Loucy (cell line): ENCODE data around the gene NAA38.

ENCODE experiments used
- H2AFZ ChIP-seq: fragments of 200-600 bp; sonication (generic); 2 replicates; pipeline ENCODE4 v1.6.0; 2016; ENCODE audit warnings: antibody characterized with exemption, mild to moderate bottlenecking, low read length, moderate library complexity
- H3F3A ChIP-seq: fragments of 200-600 bp; 2 replicates; pipeline ENCODE4 v1.6.0; 2016; ENCODE audit warnings: antibody characterized with exemption, low read depth, mild to moderate bottlenecking
- H3K27me3 ChIP-seq: fragments of 200-600 bp; sonication (generic); 2 replicates; pipeline ENCODE4 v1.6.1; 2014; ENCODE audit warnings: low read length, mild to moderate bottlenecking; ENCODE audit not compliant: insufficient read depth, poor library complexity, severe bottlenecking
- H3K36me3 ChIP-seq: fragments of 200-600 bp; sonication (generic); 2 replicates; pipeline ENCODE4 v1.6.1; 2016; ENCODE audit warnings: low read length; ENCODE audit not compliant: insufficient read depth
- H3K4me1 ChIP-seq: fragments of 200-600 bp; sonication (generic); 2 replicates; pipeline ENCODE4 v1.5.1; 2014; ENCODE audit warnings: low read length, mild to moderate bottlenecking; ENCODE audit not compliant: insufficient read depth, poor library complexity, severe bottlenecking
- H3K4me2 ChIP-seq: fragments of 200-600 bp; sonication (generic); 2 replicates; pipeline ENCODE4 v1.6.0; 2014; ENCODE audit warnings: antibody characterized with exemption, low read length, low read depth, mild to moderate bottlenecking; ENCODE audit not compliant: poor library complexity, severe bottlenecking
- H3K4me3 ChIP-seq: fragments of 200-600 bp; sonication (generic); 2 replicates; pipeline ENCODE4 v1.5.1; 2014; ENCODE audit warnings: low read length, mild to moderate bottlenecking, mixed read lengths; ENCODE audit not compliant: poor library complexity, severe bottlenecking
- H3K79me2 ChIP-seq: fragments of 200-600 bp; sonication (generic); 2 replicates; pipeline ENCODE4 v1.6.1; 2014; ENCODE audit warnings: low read length; ENCODE audit not compliant: insufficient read depth
- H3K9ac ChIP-seq: fragments of 200-600 bp; sonication (generic); 2 replicates; pipeline ENCODE4 v1.6.0; 2014; ENCODE audit warnings: mild to moderate bottlenecking, low read depth, low read length, moderate library complexity; ENCODE audit not compliant: poor library complexity, severe bottlenecking
- H3K9me2 ChIP-seq: fragments of 200-600 bp; sonication (generic); replicated peaks from 2 replicates; pipeline ENCODE4 v1.6.1; 2016; ENCODE audit warnings: low read depth, low read length, mixed read lengths
- H3K9me3 ChIP-seq: fragments of 200-600 bp; sonication (generic); 2 replicates; pipeline ENCODE4 v1.6.1; 2014; ENCODE audit warnings: mild to moderate bottlenecking, antibody characterized with exemption, low read length, low read depth; ENCODE audit not compliant: insufficient read depth
- H4K20me1 ChIP-seq: fragments of 200-600 bp; sonication (generic); 2 replicates; pipeline ENCODE4 v1.6.0; 2014; ENCODE audit warnings: antibody characterized with exemption, low read length, mild to moderate bottlenecking; ENCODE audit not compliant: insufficient read depth, poor library complexity, severe bottlenecking
- EZH2phosphoT487 ChIP-seq: fragments of 200-600 bp; IDR thresholded peaks from 2 replicates; pipeline ENCODE4 v1.6.1; 2018; ENCODE audit warnings: antibody characterized with exemption, mild to moderate bottlenecking, moderate library complexity, borderline replicate concordance
- TF ChIP-seq, protein P1 (sequence below): fragments of 200-600 bp; sonication (generic); conservative IDR thresholded peaks from 2 replicates; pipeline ENCODE4 v1.5.1; 2014; ENCODE audit warnings: mild to moderate bottlenecking, antibody characterized with exemption, low read length

Gene NAA38

DNA sequence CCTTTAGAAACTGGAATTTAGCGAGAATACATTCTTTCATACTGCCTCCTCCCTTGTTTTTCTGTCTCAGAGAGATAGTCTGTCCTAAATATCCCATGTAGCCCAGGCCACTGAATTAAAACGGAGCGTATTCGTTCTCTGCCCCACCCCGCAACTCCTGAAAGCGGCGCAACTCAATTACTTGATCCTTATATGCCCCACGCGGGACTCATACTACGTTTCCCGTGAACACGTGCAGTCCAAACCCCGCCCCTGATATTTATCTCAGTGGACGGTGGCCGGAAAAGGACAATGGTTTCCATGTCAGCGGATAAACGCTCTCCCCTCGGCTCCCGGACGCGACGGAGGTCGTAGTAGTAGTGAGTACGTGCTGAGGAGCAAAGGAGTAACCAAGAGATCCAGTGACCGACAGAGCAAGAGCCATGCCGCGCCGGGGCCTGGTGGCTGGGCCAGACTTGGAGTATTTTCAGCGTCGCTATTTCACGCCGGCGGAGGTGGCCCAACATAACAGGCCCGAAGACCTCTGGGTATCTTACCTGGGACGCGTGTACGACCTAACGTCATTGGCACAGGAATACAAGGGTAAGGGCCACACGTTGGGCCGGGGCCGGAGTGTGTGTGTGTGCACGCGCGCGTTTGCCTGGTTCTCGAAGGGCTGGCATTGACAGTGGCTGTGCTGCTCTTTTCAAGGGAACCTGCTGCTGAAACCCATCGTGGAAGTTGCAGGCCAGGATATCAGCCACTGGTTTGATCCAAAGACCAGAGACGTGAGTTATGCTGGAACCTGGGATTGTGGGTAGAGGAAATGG lies 558 bp upstream of the NAA38 start, which contains the start of gene CYB5D1:
TSS of gene CYB5D1 (plus strand) at position 291 of the 809 bp plus-strand sequence. CDS start at position 423, 132 bp downstream.
- peaks cover 21% of the 10 kb centered on the region; the same call in 1 of the 2 replicates for H3K79me2 ChIP-seq

DNA sequence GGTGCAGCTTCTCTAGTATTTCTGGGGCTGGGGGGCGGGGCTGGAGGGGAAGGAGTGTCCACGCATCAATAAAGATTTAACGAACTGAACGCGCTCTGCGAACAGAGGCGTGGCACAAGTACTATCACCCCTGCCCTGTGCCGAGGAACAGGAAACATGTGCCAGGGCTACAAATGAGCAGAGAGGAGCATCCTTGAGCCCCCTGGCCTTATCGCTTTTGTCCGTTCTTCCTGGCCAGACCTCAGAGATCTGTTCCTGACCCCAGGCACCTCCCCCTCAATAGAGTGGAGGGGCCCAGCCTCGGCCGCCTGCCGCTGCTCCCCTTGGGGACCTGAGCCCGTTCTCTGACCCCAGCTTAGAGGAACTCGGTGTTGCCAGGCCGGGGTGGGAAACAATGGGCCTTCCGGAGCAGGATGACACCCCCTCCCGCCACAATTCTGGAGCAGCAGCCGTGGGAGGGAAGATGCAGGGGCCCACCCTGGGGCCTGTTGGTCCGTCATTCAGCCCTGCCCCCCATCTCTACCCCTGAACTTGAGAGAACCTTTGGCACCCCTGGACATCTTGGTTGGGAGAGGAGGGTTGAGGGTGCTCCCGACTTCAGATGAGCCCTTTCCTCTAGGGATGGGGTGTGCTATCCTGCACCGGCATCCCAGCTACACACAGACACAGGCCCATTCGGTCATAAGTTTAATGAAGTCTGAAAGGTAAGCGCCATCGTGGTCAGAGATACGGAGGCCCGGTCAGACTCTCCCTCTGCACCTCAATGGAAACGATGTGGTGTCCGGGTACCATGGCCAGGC lies 1.1 kb downstream of the NAA38 start:
- H2AFZ ChIP-seq: no peak overlapping the region
- H3K79me2 ChIP-seq: peaks cover 14% of the 10 kb centered on the region; the same call in 1 of the 2 replicates
- H4K20me1 ChIP-seq: peaks cover 9% of the 10 kb centered on the region
- H3F3A ChIP-seq: no peaks in the 10 kb centered on the region
- H3K4me3 ChIP-seq: peak overlapping the region; percentile 76
- H3K9me2 ChIP-seq: no peaks in the 10 kb centered on the region
- TF ChIP-seq, protein P1, sequence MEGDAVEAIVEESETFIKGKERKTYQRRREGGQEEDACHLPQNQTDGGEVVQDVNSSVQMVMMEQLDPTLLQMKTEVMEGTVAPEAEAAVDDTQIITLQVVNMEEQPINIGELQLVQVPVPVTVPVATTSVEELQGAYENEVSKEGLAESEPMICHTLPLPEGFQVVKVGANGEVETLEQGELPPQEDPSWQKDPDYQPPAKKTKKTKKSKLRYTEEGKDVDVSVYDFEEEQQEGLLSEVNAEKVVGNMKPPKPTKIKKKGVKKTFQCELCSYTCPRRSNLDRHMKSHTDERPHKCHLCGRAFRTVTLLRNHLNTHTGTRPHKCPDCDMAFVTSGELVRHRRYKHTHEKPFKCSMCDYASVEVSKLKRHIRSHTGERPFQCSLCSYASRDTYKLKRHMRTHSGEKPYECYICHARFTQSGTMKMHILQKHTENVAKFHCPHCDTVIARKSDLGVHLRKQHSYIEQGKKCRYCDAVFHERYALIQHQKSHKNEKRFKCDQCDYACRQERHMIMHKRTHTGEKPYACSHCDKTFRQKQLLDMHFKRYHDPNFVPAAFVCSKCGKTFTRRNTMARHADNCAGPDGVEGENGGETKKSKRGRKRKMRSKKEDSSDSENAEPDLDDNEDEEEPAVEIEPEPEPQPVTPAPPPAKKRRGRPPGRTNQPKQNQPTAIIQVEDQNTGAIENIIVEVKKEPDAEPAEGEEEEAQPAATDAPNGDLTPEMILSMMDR: no peak
- TF ChIP-seq EZH2phosphoT487: no peak
- peak overlapping the region; percentile 92 for H3K4me2 ChIP-seq
- no peaks in the 10 kb centered on the region for H3K9me3 ChIP-seq
- peaks cover 19% of the 10 kb centered on the region; the same call in 1 of the 2 replicates for H3K36me3 ChIP-seq
- H3K27me3 ChIP-seq: no peaks in the 10 kb centered on the region
- H3K9ac ChIP-seq: peak overlapping the region; percentile 71
- peaks cover 19% of the 10 kb centered on the region for H3K4me1 ChIP-seq

More for the DNA sequence above, 558 bp upstream of the NAA38 start, which contains the start of gene CYB5D1:
- peaks cover 3% of the 10 kb centered on the region; the same call in 1 of the 2 replicates for H3K36me3 ChIP-seq
- H4K20me1 ChIP-seq: peaks cover 5% of the 10 kb centered on the region
- no peaks in the 10 kb centered on the region for H3K27me3 ChIP-seq
- no peaks in the 10 kb centered on the region for H3K9me2 ChIP-seq
- peak within 1 kb of the TSS; percentile 92 for H3K4me2 ChIP-seq
- TF ChIP-seq, protein P1: no peak
- no peak for TF ChIP-seq EZH2phosphoT487
- H3K4me1 ChIP-seq: peaks cover 19% of the 10 kb centered on the region
- H3K9me3 ChIP-seq: no peaks in the 10 kb centered on the region
- peak within 1 kb of the TSS; percentile 96 for H2AFZ ChIP-seq
- peak within 1 kb of the TSS; percentile 71 for H3K9ac ChIP-seq
- no peaks in the 10 kb centered on the region for H3F3A ChIP-seq
- H3K4me3 ChIP-seq: peak within 1 kb of the TSS; percentile 76

DNA sequence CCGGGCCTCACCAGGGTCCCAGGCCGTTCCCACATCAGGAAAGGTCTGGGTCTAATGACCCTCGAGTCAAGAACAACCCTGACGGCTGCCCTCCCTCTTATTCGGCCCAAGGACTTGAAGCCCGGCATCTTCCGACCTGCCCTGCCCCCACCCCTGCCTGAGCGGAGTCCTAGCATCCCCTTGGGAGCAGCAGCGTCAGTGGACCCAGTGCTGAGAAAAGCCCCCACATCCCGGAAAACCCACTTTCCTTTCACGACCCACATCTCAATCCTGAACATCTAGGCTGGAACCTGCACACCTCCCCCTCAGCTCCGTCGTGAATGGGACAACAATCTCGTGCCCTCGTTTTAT lies 1.7 kb downstream of the NAA38 start:
- Histone ChIP-seq H2AFZ (no peak overlapping the region), H3K79me2 (peaks cover 14% of the 10 kb centered on the region; the same call in 1 of the 2 replicates), H3K9me2 (no peaks in the 10 kb centered on the region), H3K9me3 (no peaks in the 10 kb centered on the region), H3K9ac (no peak overlapping the region), H3K27me3 (no peaks in the 10 kb centered on the region), H3K36me3 (peaks cover 25% of the 10 kb centered on the region; the same call in 1 of the 2 replicates), H3F3A (no peaks in the 10 kb centered on the region), H3K4me3 (no peak overlapping the region), H4K20me1 (peaks cover 11% of the 10 kb centered on the region), H3K4me2 (no peak overlapping the region), H3K4me1 (peaks cover 19% of the 10 kb centered on the region)
- TF ChIP-seq, protein P1: no peak
- no peak for TF ChIP-seq EZH2phosphoT487
